Measurements from ENCODE around the gene FKBP2.

Gene FKBP2

GRCh38 chr11:64230985-64231365 is 9.9 kb upstream of the FKBP2 start:
- no peak for DNase-seq (ENCODE audit: low read depth, low spot score)
- TF ChIP-seq YY1 (IDR thresholded peaks at IDR 0.05; ENCODE audit: insufficient read depth, insufficient read length) (no peak), ZNF274 (IDR thresholded peaks at IDR 0.05; ENCODE audit: low read depth, low read length) (no peak), SUZ12 (IDR thresholded peaks at IDR 0.05; ENCODE audit: extremely low read depth, insufficient read depth, insufficient read length) (no peak)
- peaks cover 7% of the 10 kb centered on the region for H3K36me3 ChIP-seq (ENCODE audit: insufficient read depth, insufficient read length, low read length)
- H3K4me3 ChIP-seq (ENCODE audit: insufficient read length, low read depth), result peak overlapping the region; percentile 83
- H3K27me3 ChIP-seq (ENCODE audit: insufficient read depth, insufficient read length), result peaks cover 13% of the 10 kb centered on the region
- H3K4me1 ChIP-seq (ENCODE audit: insufficient read depth, insufficient read length), result peaks cover 35% of the 10 kb centered on the region
- no peaks in the 10 kb centered on the region for H3K9me3 ChIP-seq (ENCODE audit: insufficient read depth, low read length)
- peak overlapping the region; percentile 89 for H3K9ac ChIP-seq (ENCODE audit: insufficient read length, low read depth)

- peaks cover 35% of the 10 kb centered on the region for H3K4me1 ChIP-seq (ENCODE audit: insufficient read depth, insufficient read length)
- H3K27me3 ChIP-seq (ENCODE audit: insufficient read depth, insufficient read length), result peaks cover 13% of the 10 kb centered on the region
- H3K36me3 ChIP-seq (ENCODE audit: insufficient read depth, insufficient read length, low read length), result peaks cover 9% of the 10 kb centered on the region
- TF ChIP-seq ZNF274 (IDR thresholded peaks at IDR 0.05; ENCODE audit: low read depth, low read length), result no peak
- TF ChIP-seq SUZ12 (IDR thresholded peaks at IDR 0.05; ENCODE audit: extremely low read depth, insufficient read depth, insufficient read length), result no peak
- TF ChIP-seq YY1 (IDR thresholded peaks at IDR 0.05; ENCODE audit: insufficient read depth, insufficient read length), result no peak
- no peak for DNase-seq (ENCODE audit: low read depth, low spot score)
- H3K4me3 ChIP-seq (ENCODE audit: insufficient read length, low read depth), result no peak overlapping the region
- no peaks in the 10 kb centered on the region for H3K9me3 ChIP-seq (ENCODE audit: insufficient read depth, low read length)
- peak overlapping the region; percentile 42 for H3K9ac ChIP-seq (ENCODE audit: insufficient read length, low read depth)
Measured at GRCh38 chr11:64231546-64231945, 9.3 kb upstream of the FKBP2 start.

GRCh38 chr11:64232182-64232966 is 8.5 kb upstream of the FKBP2 start:
- H3K27me3 ChIP-seq (ENCODE audit: insufficient read depth, insufficient read length), result peaks cover 13% of the 10 kb centered on the region
- H3K9me3 ChIP-seq (ENCODE audit: insufficient read depth, low read length), result no peaks in the 10 kb centered on the region
- TF ChIP-seq ZNF274 (IDR thresholded peaks at IDR 0.05; ENCODE audit: low read depth, low read length) (no peak), YY1 (IDR thresholded peaks at IDR 0.05; ENCODE audit: insufficient read depth, insufficient read length) (no peak), SUZ12 (IDR thresholded peaks at IDR 0.05; ENCODE audit: extremely low read depth, insufficient read depth, insufficient read length) (no peak)
- peaks cover 13% of the 10 kb centered on the region for H3K36me3 ChIP-seq (ENCODE audit: insufficient read depth, insufficient read length, low read length)
- peak overlapping the region; percentile 42 for H3K9ac ChIP-seq (ENCODE audit: insufficient read length, low read depth)
- H3K4me1 ChIP-seq (ENCODE audit: insufficient read depth, insufficient read length), result peaks cover 26% of the 10 kb centered on the region
- no peak overlapping the region for H3K4me3 ChIP-seq (ENCODE audit: insufficient read length, low read depth)
- no peak for DNase-seq (ENCODE audit: low read depth, low spot score)

GRCh38 chr11:64232967-64233315 is 8.0 kb upstream of the FKBP2 start:
- peaks cover 13% of the 10 kb centered on the region for H3K27me3 ChIP-seq (ENCODE audit: insufficient read depth, insufficient read length)
- H3K4me3 ChIP-seq (ENCODE audit: insufficient read length, low read depth), result no peak overlapping the region
- H3K9me3 ChIP-seq (ENCODE audit: insufficient read depth, low read length), result no peaks in the 10 kb centered on the region
- TF ChIP-seq ZNF274 (IDR thresholded peaks at IDR 0.05; ENCODE audit: low read depth, low read length), result no peak
- DNase-seq (ENCODE audit: low read depth, low spot score), result no peak
- peaks cover 25% of the 10 kb centered on the region for H3K4me1 ChIP-seq (ENCODE audit: insufficient read depth, insufficient read length)
- H3K9ac ChIP-seq (ENCODE audit: insufficient read length, low read depth), result no peak overlapping the region
- H3K36me3 ChIP-seq (ENCODE audit: insufficient read depth, insufficient read length, low read length), result peaks cover 18% of the 10 kb centered on the region

- Histone ChIP-seq H3K27me3 (ENCODE audit: insufficient read depth, insufficient read length) (peaks cover 13% of the 10 kb centered on the region), H3K9me3 (ENCODE audit: insufficient read depth, low read length) (no peaks in the 10 kb centered on the region), H3K9ac (ENCODE audit: insufficient read length, low read depth) (peak within 1 kb of the TSS; percentile 88), H3K36me3 (ENCODE audit: insufficient read depth, insufficient read length, low read length) (peaks cover 26% of the 10 kb centered on the region), H3K4me1 (ENCODE audit: insufficient read depth, insufficient read length) (peaks cover 24% of the 10 kb centered on the region), H3K4me3 (ENCODE audit: insufficient read length, low read depth) (peak within 1 kb of the TSS; percentile 67)
- TF ChIP-seq YY1 (IDR thresholded peaks at IDR 0.05; ENCODE audit: insufficient read depth, insufficient read length) (no peak), ZNF274 (IDR thresholded peaks at IDR 0.05; ENCODE audit: low read depth, low read length) (no peak), SUZ12 (IDR thresholded peaks at IDR 0.05; ENCODE audit: extremely low read depth, insufficient read depth, insufficient read length) (no peak)
- DNase-seq (ENCODE audit: low read depth, low spot score), result no peak
Measured at GRCh38 chr11:64233913-64234586, 6.8 kb upstream of the FKBP2 start, which contains the start of gene VEGFB. TSS of gene VEGFB (plus strand) at chr11:64234584. CDS start at chr11:64234834, 250 bp downstream.

GRCh38 chr11:64234647-64235379 is 6.1 kb upstream of the FKBP2 start:
- peak overlapping the region; percentile 54 for H3K9ac ChIP-seq (ENCODE audit: insufficient read length, low read depth)
- H3K9me3 ChIP-seq (ENCODE audit: insufficient read depth, low read length), result no peaks in the 10 kb centered on the region
- peak overlapping the region; percentile 54 for H3K4me3 ChIP-seq (ENCODE audit: insufficient read length, low read depth)
- peaks cover 13% of the 10 kb centered on the region for H3K27me3 ChIP-seq (ENCODE audit: insufficient read depth, insufficient read length)
- peaks cover 19% of the 10 kb centered on the region for H3K4me1 ChIP-seq (ENCODE audit: insufficient read depth, insufficient read length)
- TF ChIP-seq SUZ12 (IDR thresholded peaks at IDR 0.05; ENCODE audit: extremely low read depth, insufficient read depth, insufficient read length), result no peak
- TF ChIP-seq ZNF274 (IDR thresholded peaks at IDR 0.05; ENCODE audit: low read depth, low read length), result no peak
- TF ChIP-seq YY1 (IDR thresholded peaks at IDR 0.05; ENCODE audit: insufficient read depth, insufficient read length), result no peak
- no peak for DNase-seq (ENCODE audit: low read depth, low spot score)
- peaks cover 25% of the 10 kb centered on the region for H3K36me3 ChIP-seq (ENCODE audit: insufficient read depth, insufficient read length, low read length)
